NK-92 (cell line): ENCODE measurements around the gene NUP133.
A peak's percentile ranks its signal among the peaks of the same experiment; 100 is the strongest.
"Not testable (repeated sequence)": the region's sequence is repeated elsewhere in the genome, so short reads cannot be mapped to it uniquely, and the experiment has no call there.

Experiments used
- DNase-seq: peaks from one replicate; lab custom pipeline; 2025; ENCODE audit not compliant: unreplicated experiment; lab: John Stamatoyannopoulos, UW

The NUP133 gene

DNA sequence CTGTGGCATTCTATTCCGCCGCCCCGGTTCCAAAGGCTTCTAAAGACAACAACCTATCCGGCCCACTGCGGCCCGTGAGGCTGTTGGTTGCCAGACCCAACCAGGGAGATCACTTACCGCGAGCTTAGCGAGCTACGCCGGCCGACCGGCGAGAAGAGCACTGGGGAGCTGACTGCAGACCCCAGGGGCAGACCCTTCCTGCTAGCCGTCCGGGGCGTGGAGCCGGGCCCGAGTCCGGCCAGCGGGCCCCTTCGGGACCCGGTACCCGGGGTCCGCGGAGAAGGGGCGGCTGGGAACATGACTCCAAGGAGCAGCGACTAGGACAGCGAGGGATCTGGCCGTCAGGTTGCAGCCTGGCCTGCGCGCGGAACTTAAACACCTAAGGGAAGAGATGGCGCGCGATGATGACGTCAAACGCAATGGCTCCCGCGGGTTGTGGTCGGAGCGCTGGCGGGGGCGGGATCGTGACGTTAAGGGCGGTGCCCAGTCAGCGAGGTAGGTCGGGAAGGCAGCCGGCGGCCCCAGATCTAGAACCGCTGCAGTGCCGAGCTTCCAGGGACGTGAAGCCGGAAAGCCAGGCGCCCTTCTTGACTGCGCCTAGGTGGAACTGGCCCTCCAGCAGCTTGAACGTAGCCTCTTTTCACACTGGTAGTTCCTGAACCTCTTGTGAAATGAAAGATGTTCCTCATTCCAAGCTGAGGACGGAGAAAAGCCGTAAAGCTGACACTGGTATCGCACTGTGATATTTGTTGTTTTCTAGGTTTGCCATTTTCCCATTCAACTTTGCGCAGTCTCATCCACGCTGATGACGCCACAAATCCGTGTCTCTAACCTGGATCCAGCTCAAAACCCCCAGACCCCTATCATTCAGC, at the start of gene NUP133:
Gene NUP133 (minus strand): TSS at position 391 of the 872 bp plus-strand sequence. CDS start 92 bp downstream, at position 299.
- DNase-seq = peak; percentile 78

DNA sequence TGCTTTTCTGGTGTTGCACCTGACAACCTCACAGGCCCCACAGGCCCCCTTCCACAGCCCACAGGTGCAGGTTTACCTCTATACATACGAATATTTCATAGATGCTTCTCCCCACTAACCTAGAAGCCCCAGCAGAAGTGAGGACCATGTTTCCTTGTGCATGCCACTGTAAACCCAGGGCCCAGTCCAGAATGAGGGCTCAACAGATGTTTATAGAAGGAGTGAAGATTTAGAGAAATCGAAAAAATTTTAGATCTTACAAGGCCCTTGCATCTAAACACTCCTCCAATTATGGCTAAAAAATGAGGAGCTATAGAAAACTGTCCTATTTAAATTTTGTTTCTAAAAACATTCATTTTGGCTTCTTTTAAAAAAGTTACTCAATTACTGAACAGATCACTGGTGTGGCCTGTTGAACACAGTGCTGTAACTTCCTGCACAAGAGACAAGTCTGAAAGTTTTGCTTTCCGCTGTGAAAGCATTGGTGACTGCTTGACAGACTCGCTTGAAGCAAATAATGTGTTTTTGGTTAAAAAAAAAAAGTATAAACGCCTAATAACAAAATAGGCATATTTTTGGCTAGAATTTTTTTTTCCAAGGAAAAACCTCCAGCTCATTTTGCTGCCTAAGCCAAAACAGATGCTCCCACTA, 49.2 kb upstream of the NUP133 start:
- DNase-seq = no peak

DNA sequence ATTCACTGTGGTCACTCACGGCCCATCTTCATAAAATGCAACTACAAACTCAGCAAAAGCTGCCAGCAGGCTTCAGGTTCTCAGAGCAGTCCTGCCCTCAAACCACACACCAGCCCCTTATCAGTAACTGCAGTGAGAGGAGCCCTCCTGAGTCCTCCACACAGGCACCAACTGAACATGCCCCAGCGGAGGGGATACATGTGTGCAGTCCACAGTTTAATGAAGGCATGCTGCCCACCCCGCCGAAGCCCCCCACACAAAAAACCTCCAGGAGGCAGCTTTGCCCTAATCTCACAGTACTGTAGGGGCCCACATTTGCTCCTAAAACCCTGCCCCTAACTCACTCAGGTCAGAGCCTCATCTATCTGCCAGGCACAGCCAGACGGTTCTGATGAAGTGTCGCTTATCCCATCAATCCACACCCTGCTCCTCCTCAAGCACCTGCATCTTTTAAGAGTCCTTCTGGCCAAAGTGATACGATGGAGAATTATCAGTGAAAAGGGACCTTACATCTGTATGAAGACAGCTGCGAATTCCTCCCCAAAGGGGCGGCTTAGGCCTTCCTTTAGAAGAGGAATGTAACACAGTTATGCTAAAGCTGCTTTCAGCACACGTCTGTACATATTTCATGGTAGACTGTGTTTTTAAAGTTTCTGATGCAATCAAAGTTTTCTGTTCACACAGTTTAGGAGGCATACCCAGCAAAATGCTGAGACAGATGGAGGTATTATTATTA, 46.9 kb upstream of the NUP133 start:
- no peak for DNase-seq

DNA sequence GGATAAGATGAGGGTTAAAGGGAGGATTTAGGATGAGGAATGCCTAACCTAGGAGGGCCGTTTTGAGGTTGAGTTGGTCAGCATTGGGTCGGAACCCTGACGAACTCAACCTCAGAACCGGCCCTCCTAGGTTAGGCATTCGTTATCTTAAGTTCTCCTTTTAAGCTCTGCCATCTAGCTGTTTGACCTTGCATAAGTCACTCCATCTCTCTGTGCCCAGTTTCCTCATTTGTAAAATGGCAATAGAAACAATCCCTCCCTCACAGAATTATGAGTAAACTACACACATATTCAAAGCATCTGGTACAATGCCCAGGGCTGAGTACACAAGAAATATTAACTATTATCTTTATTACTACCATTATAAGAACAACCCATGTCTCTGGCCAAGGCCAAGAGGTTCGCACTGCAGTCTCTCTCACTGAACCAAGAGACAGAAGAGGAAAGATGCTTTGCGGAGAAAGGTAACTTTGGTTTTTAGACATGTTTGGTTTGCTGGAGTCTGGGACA, 45.5 kb upstream of the NUP133 start:
- no peak for DNase-seq

DNA sequence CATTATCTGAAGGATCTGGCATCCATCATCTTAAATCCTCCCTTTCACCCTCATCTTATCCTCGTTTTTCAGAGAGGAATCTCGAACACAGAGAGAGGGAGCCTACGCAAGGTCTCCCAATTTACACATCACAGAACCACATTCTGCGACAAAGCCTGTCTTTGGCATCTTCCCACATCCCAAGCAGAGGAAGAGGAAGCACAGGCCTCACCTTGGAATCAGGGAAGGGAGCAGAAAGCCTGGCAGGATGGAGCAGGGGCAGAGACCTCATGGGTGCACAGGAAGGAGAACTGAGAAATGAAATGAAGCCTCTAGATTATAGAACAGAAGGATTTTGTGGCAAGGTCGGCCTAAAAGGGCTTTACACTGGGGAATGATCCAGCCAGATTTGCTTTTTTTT, 44.6 kb upstream of the NUP133 start:
- no peak for DNase-seq

DNA sequence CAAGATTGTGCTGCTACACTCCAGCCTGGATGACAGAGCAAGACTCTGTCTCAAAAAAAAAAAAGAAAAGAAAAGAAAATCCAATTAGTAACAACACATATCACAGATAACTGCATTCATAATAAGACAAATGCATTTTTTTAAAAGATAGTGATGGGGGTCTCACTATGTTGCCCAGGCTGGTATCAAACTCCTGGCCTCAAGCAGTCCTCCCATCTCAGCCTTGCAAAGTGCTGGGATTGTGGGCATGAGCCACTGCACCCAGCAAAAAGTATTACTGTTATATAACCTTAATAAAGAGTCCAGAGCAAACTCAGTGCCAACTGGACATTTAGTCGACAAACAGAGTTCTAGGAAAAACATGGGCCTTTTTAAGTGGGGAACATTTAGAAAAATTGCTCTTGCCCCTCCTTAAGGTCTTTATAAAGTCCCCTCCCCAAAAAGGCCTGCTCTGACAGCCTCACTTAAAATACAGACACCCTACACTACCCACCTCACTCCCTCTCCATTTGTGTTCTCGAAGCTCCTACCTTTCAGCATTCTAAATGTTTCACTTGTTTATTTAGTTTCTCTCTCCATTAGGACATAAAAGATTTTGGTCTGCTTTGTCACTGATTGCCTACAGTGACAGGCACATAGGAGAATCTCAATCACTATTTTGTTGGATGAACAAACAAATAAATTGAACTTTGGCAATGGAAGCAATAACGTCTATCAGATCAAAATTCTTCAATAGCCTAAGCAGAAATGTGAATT, 42.8 kb upstream of the NUP133 start:
- DNase-seq = no peak

DNA sequence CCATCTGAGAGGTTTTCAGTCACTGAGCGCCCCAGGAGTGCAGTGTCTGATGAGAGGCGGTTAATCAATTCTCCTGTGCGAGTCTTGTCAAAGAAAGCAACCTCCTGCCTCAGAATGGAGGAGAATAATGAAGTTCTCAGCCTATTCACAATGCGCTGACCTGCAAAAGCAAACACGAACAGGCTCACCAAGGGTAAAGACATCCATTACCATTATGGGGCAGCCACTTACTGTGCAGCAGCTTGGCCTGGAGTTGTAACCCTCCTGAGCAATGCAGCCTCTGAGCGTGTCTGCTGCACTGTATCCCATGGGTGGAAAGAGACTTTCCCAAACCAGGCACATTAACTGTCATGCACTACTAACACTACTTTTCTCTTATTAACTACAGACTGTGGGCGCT, 39.4 kb upstream of the NUP133 start:
- DNase-seq = no peak

DNA sequence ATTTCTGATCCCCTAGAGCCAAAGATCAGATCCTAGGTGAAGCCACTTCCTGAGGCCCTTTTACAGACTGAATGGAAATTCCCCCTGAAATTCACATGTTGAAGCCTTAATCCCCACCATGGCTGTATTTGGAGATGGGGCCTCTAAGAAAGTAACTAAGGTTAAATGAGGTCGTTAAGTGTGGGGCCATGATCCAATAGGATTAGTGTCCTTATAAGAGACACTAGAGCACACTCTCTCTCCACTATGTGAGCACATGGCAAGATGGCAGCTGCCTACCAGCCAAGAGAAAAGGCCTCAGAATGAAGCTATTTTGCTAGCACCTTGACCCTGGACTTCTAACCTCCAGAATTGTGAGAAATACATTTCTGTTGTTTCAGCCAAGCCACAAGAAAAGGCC, 36.4 kb upstream of the NUP133 start:
- DNase-seq = no peak

DNA sequence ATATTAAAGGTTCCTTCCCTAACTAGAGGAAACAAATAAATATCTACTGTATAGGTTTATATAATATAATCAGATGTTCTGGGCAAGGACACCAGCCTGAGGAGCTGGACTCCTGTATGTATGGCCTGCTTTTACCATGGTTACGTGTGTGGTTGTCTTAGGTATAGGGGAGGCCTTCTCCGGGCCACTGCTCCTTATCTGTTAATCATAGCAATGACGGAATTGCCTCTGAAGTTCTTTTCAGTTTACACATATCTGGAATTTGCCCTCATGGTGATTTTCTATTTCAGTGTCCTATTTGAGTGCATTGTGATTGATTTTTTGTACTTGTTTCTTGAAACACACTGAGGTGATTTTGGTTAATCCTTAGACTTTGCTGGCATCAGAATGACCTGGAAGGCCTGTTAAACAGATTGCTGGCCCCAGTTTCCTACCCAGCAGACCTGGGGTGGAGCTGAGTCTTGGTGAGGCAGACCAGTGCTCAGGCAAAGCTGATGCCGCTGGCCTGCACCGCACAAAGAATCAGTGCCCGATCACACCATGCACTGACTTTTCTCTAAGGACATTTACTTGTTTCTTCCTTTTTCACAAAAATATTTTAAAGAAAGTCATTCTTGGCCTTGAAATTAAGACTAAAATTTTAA, 31.8 kb upstream of the NUP133 start:
- DNase-seq = no peak

DNA sequence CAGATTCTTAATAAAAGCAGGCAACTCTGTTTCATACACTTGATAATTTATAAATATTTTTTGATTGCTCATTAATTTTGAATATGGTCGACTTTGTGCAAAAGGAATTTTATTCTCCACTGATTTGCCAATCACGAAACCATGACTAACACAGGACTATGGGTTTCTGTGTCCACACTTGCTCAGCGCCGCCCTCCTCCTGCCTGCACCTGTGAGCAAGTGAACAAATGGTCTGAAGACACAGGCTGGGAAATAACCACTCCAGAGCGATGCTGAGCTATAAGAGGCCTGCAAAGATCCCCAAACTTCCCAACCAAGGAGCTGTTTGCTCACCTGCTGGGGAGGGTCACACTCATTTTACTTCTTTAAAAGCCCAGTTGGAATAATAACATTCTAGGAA, 30.8 kb upstream of the NUP133 start:
- no peak for DNase-seq

DNA sequence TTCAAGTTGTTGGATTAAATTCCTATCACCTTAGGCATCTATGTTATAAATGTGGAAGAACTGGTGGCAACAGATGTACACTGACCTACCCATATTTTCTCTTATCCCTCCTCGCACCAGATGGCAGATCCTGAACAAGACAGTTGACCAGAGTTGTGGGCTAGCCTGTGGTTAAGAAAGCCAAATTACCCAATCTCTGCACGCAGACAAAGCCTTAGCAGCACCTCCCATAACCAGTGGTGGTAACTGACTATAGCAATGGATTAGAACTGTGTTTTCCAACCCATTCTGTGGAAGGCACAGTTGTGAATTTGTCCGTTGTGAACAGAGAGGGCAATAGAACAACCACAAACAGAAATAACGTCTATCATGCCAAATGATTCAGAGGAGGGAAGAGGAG, 29.8 kb upstream of the NUP133 start:
- DNase-seq = no peak

DNA sequence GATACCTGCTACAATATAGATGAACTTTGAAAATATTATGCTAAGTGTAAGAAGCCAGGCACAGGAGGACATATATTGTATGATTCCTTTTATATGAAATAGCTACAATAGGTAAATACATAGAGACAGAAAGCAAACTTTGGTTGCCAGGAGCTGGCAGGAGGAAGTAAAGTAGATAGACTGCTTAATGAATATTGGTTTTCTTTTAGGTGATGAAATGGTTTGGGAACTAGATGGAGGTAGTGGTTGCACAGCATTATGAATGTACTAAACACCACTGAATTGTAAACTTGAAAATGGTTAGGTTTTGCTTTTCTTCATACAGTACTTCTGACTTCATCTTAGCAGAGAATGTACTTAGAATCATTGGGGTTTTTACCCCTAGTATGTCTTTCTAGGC, 28.8 kb upstream of the NUP133 start:
- no peak for DNase-seq

DNA sequence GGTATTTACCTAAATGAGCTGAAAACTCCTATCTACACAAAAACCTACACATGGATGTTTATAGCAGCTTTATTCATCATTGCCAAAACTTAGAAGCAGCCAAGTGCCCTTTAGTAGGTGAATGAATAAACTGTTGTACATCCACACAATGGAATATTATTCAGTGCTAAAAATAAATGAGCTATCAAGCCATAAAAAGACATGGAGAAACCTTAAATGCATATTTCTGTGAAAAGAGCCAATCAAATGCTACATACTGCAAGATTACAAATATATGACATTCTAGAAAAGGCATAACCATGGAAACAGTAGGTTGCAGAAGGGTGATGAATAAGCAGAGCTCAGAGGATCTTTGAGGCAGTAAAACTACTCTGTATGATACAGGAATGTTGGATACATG, 27.1 kb upstream of the NUP133 start:
- no peak for DNase-seq

DNA sequence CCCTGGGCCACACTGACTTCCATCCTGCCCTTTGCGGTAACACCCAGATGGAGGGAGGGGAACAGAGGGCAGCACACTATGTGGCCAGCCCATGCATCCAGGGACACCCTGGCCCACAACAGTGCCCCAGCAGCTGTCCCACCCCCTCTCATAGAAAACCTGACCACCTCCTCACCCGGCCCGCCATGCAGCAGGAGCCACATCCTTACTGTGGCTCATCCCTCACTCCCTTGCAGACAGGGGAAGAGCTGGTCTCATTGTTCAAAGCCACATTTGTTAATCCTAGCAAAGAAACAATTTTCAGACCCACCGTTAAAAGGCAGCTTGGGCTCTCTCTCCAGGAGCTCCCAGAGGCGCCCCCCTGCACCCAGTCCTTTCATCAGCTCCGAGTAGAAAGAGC, 23.2 kb upstream of the NUP133 start:
- DNase-seq = no peak

DNA sequence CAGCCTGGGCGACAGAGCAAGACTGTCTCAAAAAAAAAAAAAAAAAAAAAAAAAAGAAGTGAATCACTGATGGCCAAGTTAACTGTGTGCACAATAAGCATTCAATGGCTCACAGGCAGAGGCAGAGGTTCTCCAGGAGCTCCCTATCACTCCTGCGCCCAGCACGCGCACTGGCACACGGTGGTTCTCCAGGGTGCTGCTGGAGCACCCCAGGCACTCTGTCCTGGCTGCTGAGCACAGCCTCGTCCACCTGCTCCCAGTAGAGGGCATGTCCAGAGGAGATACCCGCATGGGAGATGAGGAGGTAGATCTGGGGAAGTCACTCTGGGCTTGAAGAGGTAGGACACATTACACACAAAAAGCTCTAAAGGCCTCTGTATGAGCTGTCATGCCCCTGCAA, 21.5 kb upstream of the NUP133 start:
- no peak for DNase-seq

DNA sequence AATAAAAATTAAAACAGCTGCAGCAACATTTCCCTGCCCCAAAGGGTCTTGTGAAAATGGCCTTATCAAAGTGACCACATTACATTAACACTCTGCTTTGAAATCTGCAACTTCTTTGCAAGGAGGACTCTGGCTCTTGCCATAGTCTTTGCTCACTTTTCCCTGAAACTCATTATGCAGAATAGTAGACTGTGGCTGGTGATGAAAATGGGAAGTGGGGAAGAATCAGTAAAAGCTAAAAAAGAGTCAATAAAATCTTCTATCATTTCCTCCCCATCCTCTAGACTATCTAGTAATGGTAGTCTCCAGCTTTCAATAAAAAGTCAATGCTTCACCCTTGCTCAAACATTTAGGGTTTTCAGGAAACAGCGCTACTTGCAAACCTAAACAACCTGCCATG, 18.6 kb upstream of the NUP133 start:
- DNase-seq = no peak

DNA sequence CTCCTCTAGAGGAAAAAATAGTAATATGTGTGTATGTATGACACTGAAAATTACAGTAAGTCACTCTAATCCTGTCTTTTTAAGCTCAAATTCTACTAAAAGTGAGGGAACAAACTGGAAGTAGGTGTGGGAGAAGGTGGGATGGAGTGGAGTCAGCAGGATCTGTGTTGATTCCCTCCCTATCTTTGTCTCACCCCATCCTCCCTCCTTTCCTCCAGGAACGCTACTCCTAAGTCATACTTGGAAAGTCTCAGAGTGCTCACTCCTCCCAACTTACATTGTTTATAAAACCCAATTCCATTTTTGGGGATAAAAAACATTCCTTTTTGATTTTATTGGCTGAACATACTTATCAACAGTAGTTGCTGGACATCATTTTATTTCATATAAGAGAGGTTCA, 14.9 kb upstream of the NUP133 start:
- DNase-seq = no peak

DNA sequence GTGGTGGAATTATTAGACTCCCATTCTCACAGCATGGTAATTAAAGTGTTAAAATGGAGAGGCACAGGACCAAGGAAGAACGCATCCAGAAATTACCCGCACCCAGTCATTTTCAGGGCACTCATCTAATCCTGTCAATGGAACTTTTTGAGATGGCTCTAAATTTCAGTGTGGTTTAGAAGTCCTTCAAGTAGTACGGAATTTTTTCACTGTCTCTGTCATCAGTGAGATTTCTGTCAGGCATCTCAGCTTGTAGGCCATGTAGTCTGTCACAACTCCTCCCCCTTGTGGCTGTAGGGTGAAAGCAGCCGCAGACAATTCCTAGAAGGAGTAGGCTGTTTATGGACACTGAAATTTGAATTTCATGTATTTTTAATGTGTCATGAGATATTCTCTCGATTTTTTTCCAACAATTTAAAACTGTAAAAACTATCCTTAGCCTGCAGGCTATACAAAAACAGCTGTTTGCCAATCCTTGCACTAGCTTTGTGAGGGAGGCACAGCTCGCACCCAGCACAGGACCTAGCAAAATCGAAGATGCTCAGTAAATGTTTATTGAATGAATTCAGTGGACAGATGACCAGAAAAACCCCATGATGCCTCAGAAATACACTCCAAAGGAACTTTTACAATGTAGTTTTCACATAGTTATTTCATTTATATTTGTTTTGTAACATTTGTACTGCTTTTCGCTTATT, 6.6 kb upstream of the NUP133 start:
- no peak for DNase-seq

DNA sequence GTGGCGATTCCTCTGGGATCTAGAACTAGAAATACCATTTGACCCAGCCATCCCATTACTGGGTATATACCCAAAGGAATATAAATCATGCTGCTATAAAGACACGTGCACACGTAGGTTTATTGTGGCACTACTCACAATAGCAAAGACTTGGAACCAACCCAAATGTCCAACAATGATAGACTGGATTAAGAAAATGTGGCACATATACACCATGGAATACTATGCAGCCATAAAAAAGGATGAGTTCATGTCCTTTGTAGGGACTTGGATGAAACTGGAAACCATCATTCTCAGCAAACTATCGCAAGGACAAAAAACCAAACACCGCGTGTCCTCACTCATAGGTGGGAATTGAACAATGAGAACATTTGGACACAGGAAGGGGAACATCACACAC, 3.5 kb upstream of the NUP133 start:
- not testable (repeated sequence) for DNase-seq

DNA sequence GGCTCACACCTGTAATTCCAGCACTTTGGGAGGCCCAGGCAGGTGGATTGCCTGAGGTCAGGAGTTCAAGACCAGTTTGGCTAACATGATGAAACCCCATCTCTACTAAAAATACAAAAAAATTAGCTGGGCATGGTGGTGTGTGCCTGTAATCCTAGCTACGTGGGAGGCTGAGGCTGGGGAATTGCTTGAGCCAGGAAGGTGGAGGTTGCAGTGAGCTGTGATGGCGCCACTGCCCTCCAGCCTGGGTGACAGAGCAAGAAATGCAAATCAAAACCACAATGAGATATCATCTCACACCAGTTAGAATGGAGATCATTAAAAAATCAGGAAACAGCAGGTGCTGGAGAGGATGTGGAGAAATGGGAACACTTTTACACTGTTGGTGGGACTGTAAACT, 3.1 kb upstream of the NUP133 start:
- not testable (repeated sequence) for DNase-seq
